Thymus (tissue), 11 donors: Measurements from ENCODE around the gene OR10G8. TPM values are rescaled to one million over a fixed set of nuclear protein-coding genes. Genes with fewer than 3 reads are reported as not detected.

Source experiments
- DNase-seq, 9 donors: peaks; one replicate each; pipeline ENCODE4 v3.0.0-alpha.2; 2013; ENCODE audit warnings: low spot score in 9 of 9, low read depth in 6 of 9, missing footprints in 1 of 9
- H3K27ac ChIP-seq, 2 donors: one replicate each; pipeline ENCODE4 v1.5.1; 2013; ENCODE audit warnings: control low read depth in 1 of 2, low read depth in 1 of 2, low read length in 1 of 2, mild to moderate bottlenecking in 1 of 2, moderate library complexity in 1 of 2
- H3K27me3 ChIP-seq, 2 donors: one replicate each; pipeline ENCODE4 v1.5.1; 2013; ENCODE audit warnings: low read length in 1 of 2; ENCODE audit not compliant: control insufficient read depth in 2 of 2, insufficient read depth in 1 of 2
- H3K36me3 ChIP-seq, 2 donors: one replicate each; pipeline ENCODE4 v1.5.1; 2013; ENCODE audit warnings: low read length in 1 of 2, mild to moderate bottlenecking in 1 of 2, moderate library complexity in 1 of 2; ENCODE audit not compliant: control insufficient read depth in 2 of 2, insufficient read depth in 2 of 2
- H3K4me1 ChIP-seq, 2 donors: one replicate each; pipeline ENCODE4 v1.5.1; 2013; ENCODE audit warnings: low read length in 2 of 2; ENCODE audit not compliant: control insufficient read depth in 2 of 2, insufficient read depth in 2 of 2
- H3K4me3 ChIP-seq, 2 donors: one replicate each; pipeline ENCODE4 v1.5.1; 2013; ENCODE audit warnings: low read length in 2 of 2, control low read depth in 1 of 2, mild to moderate bottlenecking in 1 of 2
- H3K9me3 ChIP-seq, 2 donors: one replicate each; pipeline ENCODE4 v1.5.1; 2013; ENCODE audit warnings: low read length in 1 of 2, mild to moderate bottlenecking in 1 of 2; ENCODE audit not compliant: control insufficient read depth in 2 of 2, insufficient read depth in 1 of 2
- whole genome bisulfite sequencing: extraction: QIAGEN DNeasy Blood & Tissue Kit; methylation state at CpG from one replicate; pipeline ENCODE4 v1.1.7; 2013; 5-methylcytosine and 5-hydroxymethylcytosine counted together
- polyA plus RNA-seq: library from polyadenylated mRNA; stranded (reverse); fragments of 200-250 nt; gene quantifications from one replicate; pipeline ENCODE4 v1.2.3, GENCODE V29; 2013
- total RNA-seq: library from RNA; stranded (reverse); fragments of 120-200 nt; gene quantifications from one replicate; pipeline ENCODE4 v1.2.4, GENCODE V29; 2013
- donor health status: healthy.

The OR10G8 gene
- total and polyA plus RNA-seq, 2 donors, result not detected

DNA sequence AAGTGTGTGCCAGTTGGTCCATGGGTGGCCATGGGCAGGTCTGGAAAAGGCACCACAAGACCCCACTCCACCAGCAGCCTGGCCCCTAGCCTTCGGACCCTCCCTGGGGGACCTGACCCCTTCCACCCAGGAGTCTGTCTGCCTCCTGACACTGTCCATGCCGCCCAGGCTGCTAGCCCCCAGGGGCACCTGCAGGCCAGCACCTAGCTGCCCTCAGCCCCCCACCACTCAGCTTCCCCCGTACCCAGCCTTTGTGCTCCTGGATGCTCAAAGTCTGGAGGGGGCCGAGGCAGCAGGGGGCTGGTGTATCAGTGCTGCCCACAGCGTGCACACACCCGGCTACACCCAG lies 48.9 kb downstream of the OR10G8 start:
- H3K4me1 ChIP-seq, result peaks cover 0 to 6% of the 10 kb centered on the region in 2 donors
- H3K27ac ChIP-seq, result no peak overlapping the region
- no peaks in the 10 kb centered on the region for H3K36me3 ChIP-seq
- no peak for DNase-seq
- H3K27me3 ChIP-seq, result peaks cover under 1 to 17% of the 10 kb centered on the region in 2 donors
- no peaks in the 10 kb centered on the region for H3K9me3 ChIP-seq
- WGBS, result 96% methylated on average over 6 of the region's 6 CpGs
- no peak overlapping the region for H3K4me3 ChIP-seq

DNA sequence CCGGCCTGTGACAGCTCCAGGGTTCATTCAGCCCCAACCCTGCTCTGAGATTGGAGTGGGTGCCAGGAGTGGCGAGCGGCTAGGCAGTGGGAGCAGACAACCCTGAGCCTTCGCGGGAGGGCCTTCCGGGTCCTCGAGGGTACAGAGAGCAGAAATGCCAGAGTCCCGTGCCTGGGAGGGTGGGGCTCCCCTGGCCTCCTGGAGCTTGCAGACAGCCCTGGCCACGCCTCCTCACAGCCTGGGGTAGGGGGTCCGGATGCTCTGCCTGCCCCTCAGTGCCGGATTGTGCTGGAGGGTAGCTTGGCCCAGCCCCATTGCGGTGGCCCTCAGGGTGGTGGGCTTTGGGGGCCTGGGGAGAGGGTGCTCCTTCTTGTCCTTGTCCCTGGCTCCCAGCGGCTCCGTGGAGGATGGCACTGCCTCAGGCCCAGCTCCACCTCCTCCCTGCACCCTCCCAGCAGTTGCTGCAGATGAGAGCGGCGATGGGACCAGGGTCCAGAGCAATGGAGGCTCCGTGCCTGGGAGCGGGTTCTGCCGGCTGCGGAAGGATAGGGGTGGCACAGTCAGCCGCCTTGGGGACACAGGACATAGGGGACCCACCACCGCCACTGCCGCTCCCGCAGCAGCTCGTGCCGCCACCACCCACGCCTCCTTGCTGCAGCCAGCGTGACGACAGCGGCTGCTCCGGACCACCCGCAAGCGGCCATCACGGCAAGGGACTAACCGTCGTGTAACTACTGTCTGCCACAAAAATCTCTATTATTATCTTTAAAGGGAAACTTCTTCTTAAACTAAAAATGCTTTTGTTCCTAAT lies 49.4 kb downstream of the OR10G8 start:
- no peak overlapping the region for H3K27ac ChIP-seq
- peaks cover 0 to 6% of the 10 kb centered on the region in 2 donors for H3K4me1 ChIP-seq
- peak in 1 of 9 donors; percentile 10 for DNase-seq
- H3K36me3 ChIP-seq, result no peaks in the 10 kb centered on the region
- H3K9me3 ChIP-seq, result no peaks in the 10 kb centered on the region
- H3K27me3 ChIP-seq, result peaks cover 0 to 17% of the 10 kb centered on the region in 2 donors
- peak overlapping the region; percentile 14 to 20 for H3K4me3 ChIP-seq
- WGBS, result 19% methylated on average over 36 of the region's 36 CpGs

DNA sequence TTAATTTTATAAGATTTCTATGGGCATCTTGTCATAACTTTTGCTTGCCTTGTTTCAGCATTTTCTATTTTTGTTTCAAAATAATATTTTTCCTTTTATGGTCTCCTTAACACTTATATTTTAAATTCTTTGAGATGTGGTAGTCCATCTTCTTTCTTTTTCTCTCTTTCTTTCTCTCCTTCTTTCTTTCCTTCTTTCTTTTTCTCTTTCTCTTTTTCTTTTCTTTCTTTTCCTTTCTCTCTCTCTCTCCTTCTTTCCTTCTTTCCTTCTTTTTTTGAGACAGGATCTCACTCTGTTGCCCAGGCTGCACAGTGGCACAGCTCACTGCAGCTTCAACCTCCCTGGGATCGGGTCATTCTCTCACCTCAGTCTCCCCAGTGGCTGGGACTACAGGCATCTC lies 50.7 kb downstream of the OR10G8 start:
- no peak overlapping the region for H3K4me3 ChIP-seq
- no peak for DNase-seq
- H3K27ac ChIP-seq, result no peak overlapping the region
- H3K9me3 ChIP-seq, result no peaks in the 10 kb centered on the region
- H3K27me3 ChIP-seq, result peaks cover 0 to 17% of the 10 kb centered on the region in 2 donors
- 38% methylated on average over 1 of the region's 1 CpG for whole genome bisulfite sequencing
- H3K36me3 ChIP-seq, result no peaks in the 10 kb centered on the region
- H3K4me1 ChIP-seq, result peaks cover 0 to 6% of the 10 kb centered on the region in 2 donors

DNA sequence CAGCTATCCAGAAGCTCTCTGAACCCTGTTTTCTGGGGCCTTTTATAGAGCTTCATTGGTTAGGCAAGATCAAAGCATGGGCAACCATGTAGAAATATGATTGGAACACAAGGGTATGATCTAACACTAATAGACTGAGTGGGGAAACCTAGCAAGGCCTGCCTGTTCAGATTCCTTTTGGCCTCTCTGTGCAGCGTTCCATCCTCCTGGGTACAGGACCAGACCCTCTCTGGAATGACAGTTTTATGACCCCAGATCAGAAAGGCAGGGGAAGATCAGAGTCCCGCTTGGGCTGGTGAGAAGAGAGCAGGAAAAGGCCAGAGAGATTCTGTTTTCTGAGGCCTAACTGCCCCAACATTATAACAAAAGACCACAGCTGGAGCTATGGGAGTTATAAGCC lies 52.0 kb downstream of the OR10G8 start:
- 95% methylated on average over 2 of the region's 2 CpGs for WGBS
- H3K27me3 ChIP-seq, result peaks cover 0 to 17% of the 10 kb centered on the region in 2 donors
- DNase-seq, result no peak
- no peaks in the 10 kb centered on the region for H3K9me3 ChIP-seq
- H3K36me3 ChIP-seq, result no peaks in the 10 kb centered on the region
- no peak overlapping the region for H3K27ac ChIP-seq
- peaks cover 0 to 6% of the 10 kb centered on the region in 2 donors for H3K4me1 ChIP-seq
- H3K4me3 ChIP-seq, result no peak overlapping the region

DNA sequence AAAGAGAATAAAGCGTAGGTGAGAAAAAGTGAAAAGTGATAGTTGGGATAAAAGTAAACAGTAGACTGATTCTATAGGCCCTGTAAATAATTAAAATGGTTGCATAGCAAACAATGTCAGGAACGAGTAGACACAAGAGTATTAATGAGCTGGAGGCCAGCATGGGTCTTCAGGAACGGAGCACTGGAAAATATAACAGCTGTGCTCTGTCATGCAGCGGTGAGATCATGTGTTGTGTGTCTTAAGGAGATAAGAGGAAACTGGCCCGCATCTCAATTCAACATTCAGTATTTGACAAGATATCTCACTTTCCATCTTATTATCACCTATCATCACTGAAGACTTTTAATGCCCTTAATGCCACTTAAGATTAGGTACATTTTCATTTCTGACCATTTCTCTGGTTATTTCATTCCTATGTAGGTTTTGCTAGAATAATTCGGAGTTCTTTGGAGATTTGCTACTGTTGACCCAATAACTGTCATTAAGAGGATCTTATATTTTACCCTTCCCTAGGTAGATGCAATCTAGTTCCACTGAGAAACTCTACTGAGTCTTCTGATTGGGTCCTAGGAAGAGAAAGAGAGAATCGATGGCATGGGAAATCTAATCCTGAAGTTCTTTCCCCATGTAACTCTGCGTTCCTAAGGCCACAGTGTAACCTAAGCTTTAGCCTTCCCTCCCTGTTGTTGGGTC lies 53.2 kb downstream of the OR10G8 start:
- H3K36me3 ChIP-seq, result no peaks in the 10 kb centered on the region
- H3K27me3 ChIP-seq, result peaks cover 0 to 17% of the 10 kb centered on the region in 2 donors
- H3K4me1 ChIP-seq, result peaks cover 0 to 6% of the 10 kb centered on the region in 2 donors
- H3K9me3 ChIP-seq, result no peaks in the 10 kb centered on the region
- no peak overlapping the region for H3K27ac ChIP-seq
- no peak overlapping the region for H3K4me3 ChIP-seq
- 91% methylated on average over 8 of the region's 8 CpGs for WGBS
- no peak for DNase-seq

Other genes with a start within 250 kb of the OR10G8 start
- not detected for gene OR6M1, start 220.4 kb upstream of the OR10G8 start, total RNA-seq
- not detected for gene OR6M1, start 220.4 kb upstream of the OR10G8 start, polyA plus RNA-seq
- not detected for gene TMEM225, start 141.1 kb upstream of the OR10G8 start, total RNA-seq
- gene TMEM225, start 141.1 kb upstream of the OR10G8 start, polyA plus RNA-seq, result not detected
- not detected for gene OR8D4, start 124.6 kb upstream of the OR10G8 start, total RNA-seq
- 0.02 TPM for gene OR8D4, start 124.6 kb upstream of the OR10G8 start, polyA plus RNA-seq
- gene OR4D5, start 87.2 kb upstream of the OR10G8 start, total RNA-seq, result not detected
- gene OR4D5, start 87.2 kb upstream of the OR10G8 start, polyA plus RNA-seq, result not detected
- gene OR6T1, start 83.0 kb upstream of the OR10G8 start, total RNA-seq, result not detected
- gene OR6T1, start 83.0 kb upstream of the OR10G8 start, polyA plus RNA-seq, result not detected
- not detected for gene OR10S1, start 49.0 kb upstream of the OR10G8 start, total RNA-seq
- gene OR10S1, start 49.0 kb upstream of the OR10G8 start, polyA plus RNA-seq, result not detected
- gene OR10G6, start 31.6 kb upstream of the OR10G8 start, total RNA-seq, result not detected
- not detected for gene OR10G6, start 31.6 kb upstream of the OR10G8 start, polyA plus RNA-seq
- not detected for gene OR10G4, start 13.8 kb upstream of the OR10G8 start, total RNA-seq
- gene OR10G4, start 13.8 kb upstream of the OR10G8 start, polyA plus RNA-seq, result under 0.01 TPM
- not detected for gene OR10G9, start 3.8 kb upstream of the OR10G8 start, total RNA-seq
- not detected for gene OR10G9, start 3.8 kb upstream of the OR10G8 start, polyA plus RNA-seq
- not detected for gene OR10G7, start 14.5 kb downstream of the OR10G8 start, total RNA-seq
- gene OR10G7, start 14.5 kb downstream of the OR10G8 start, polyA plus RNA-seq, result not detected
- 6.0 TPM for gene VWA5A, start 88.7 kb downstream of the OR10G8 start, total RNA-seq
- 15.8 TPM for gene VWA5A, start 88.7 kb downstream of the OR10G8 start, polyA plus RNA-seq
- not detected for gene OR10D3, start 156.5 kb downstream of the OR10G8 start, total RNA-seq
- not detected for gene OR10D3, start 156.5 kb downstream of the OR10G8 start, polyA plus RNA-seq
- not detected for gene OR8G1, start 214.3 kb downstream of the OR10G8 start, total RNA-seq
- gene OR8G1, start 214.3 kb downstream of the OR10G8 start, polyA plus RNA-seq, result not detected
- 0.05 TPM for gene OR8G5, start 229.6 kb downstream of the OR10G8 start, total RNA-seq
- 0.14 TPM for gene OR8G5, start 229.6 kb downstream of the OR10G8 start, polyA plus RNA-seq